Measurements from ENCODE around the gene SCYGR4. TPM values are rescaled to one million over a fixed set of nuclear protein-coding genes. Genes with fewer than 3 reads are reported as not detected.

Gene SCYGR4
- total and polyA plus RNA-seq, 10 of the 15 experiments (the other 5 are each of a cell fraction or from before 2014, with no cell fraction given), result 0.11 TPM; not detected in 9

DNA sequence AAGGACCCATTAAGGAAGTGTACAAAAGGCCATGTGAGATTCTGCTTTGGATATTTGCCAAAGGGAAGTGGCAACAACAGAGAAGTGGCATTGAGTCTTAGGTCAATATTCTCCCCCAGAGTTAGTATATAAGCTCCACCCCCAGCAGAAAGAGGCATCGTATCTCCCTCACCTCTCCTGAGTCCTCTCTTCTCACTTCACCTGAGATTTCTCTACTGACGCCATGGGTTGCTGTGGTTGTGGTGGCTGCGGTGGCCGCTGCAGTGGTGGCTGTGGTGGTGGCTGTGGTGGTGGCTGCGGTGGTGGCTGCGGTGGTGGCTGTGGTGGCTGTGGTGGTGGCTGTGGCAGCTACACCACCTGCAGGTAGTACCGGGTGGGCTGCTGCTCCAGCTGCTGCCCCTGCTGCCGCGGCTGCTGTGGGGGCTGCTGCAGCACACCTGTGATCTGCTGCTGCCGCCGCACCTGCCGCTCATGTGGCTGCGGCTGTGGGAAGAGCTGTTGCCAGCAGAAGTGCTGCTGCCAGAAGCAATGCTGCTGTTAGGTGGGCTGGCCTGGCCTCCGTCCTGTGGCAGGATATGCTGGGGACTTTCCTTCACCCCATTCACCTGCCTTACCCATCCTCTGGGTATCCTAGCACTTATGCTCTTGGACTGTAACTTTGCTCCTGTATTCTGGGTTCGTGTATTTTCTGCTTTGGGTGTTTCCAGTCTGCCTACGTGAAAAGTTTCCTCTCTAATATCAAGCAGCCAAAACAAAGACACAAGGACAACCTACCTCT is 8.5 kb upstream of the SCYGR4 start (continued):
- TF ChIP-seq, protein P1, sequence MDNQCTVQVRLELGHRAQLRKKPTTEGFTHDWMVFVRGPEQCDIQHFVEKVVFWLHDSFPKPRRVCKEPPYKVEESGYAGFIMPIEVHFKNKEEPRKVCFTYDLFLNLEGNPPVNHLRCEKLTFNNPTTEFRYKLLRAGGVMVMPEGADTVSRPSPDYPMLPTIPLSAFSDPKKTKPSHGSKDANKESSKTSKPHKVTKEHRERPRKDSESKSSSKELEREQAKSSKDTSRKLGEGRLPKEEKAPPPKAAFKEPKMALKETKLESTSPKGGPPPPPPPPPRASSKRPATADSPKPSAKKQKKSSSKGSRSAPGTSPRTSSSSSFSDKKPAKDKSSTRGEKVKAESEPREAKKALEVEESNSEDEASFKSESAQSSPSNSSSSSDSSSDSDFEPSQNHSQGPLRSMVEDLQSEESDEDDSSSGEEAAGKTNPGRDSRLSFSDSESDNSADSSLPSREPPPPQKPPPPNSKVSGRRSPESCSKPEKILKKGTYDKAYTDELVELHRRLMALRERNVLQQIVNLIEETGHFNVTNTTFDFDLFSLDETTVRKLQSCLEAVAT (IDR thresholded peaks at IDR 0.05), result peak; percentile 98
- TF ChIP-seq ATF7 (IDR thresholded peaks at IDR 0.05; ENCODE audit: low read depth) (0 out of 2 replicates have a peak, but pooled peaks have one; percentile 17), SMAD5 (IDR thresholded peaks at IDR 0.05; ENCODE audit: low read depth) (no peak), GATAD2B (conservative IDR thresholded peaks at IDR 0.05; ENCODE audit: low read depth) (peak; percentile 85), CREM (IDR thresholded peaks at IDR 0.05; ENCODE audit: low read depth) (no peak), SREBF1 (IDR thresholded peaks at IDR 0.05; ENCODE audit: low read length) (no peak), TBL1XR1 (IDR thresholded peaks at IDR 0.05; ENCODE audit: low read depth, low read length) (no peak), MEF2B (IDR thresholded peaks at IDR 0.05; ENCODE audit: partially characterized antibody, poor library complexity, severe bottlenecking) (peak; percentile 21), EGR1 (IDR thresholded peaks at IDR 0.05; ENCODE audit: borderline replicate concordance in 1 of 2, low read depth in 2 of 2, low read length in 2 of 2) (0 out of 3 replicates have a peak, but pooled peaks of 1 of the 2 experiments have one; percentile 10), RELA (IDR thresholded peaks at IDR 0.05; ENCODE audit: borderline replicate concordance, partially characterized antibody) (no peak), RFX5 (IDR thresholded peaks at IDR 0.05; ENCODE audit: low read depth, low read length) (no peak), ZSCAN29 (IDR thresholded peaks at IDR 0.05) (no peak), MTA2 (IDR thresholded peaks at IDR 0.05; ENCODE audit: low read depth) (peak; percentile 67), SMC3 (IDR thresholded peaks at IDR 0.05; ENCODE audit: borderline replicate concordance, low read length) (no peak), ZNF207 (IDR thresholded peaks at IDR 0.05; ENCODE audit: borderline replicate concordance) (no peak), KLF5 (IDR thresholded peaks at IDR 0.05; ENCODE audit: partially characterized antibody) (no peak), KDM1A (IDR thresholded peaks at IDR 0.05; ENCODE audit: borderline replicate concordance) (no peak), ZNF24 (IDR thresholded peaks at IDR 0.05) (no peak), IKZF1 (conservative IDR thresholded peaks at IDR 0.05) (peak; percentile 74; the same call in 1 of the 2 replicates), DPF2 (IDR thresholded peaks at IDR 0.05) (peak; percentile 81), CBX3 (IDR thresholded peaks at IDR 0.05; ENCODE audit: borderline replicate concordance, low read depth) (no peak), TCF3 (IDR thresholded peaks at IDR 0.05; ENCODE audit: borderline replicate concordance, insufficient read depth, low read depth, low read length) (peak; percentile 92)
- TF ChIP-seq, protein P2, sequence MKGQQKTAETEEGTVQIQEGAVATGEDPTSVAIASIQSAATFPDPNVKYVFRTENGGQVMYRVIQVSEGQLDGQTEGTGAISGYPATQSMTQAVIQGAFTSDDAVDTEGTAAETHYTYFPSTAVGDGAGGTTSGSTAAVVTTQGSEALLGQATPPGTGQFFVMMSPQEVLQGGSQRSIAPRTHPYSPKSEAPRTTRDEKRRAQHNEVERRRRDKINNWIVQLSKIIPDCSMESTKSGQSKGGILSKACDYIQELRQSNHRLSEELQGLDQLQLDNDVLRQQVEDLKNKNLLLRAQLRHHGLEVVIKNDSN (IDR thresholded peaks at IDR 0.05; ENCODE audit: borderline replicate concordance, extremely low read length, insufficient read depth, low read depth, low read length), result no peak
- TF ChIP-seq, protein P3, sequence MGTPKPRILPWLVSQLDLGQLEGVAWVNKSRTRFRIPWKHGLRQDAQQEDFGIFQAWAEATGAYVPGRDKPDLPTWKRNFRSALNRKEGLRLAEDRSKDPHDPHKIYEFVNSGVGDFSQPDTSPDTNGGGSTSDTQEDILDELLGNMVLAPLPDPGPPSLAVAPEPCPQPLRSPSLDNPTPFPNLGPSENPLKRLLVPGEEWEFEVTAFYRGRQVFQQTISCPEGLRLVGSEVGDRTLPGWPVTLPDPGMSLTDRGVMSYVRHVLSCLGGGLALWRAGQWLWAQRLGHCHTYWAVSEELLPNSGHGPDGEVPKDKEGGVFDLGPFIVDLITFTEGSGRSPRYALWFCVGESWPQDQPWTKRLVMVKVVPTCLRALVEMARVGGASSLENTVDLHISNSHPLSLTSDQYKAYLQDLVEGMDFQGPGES (IDR thresholded peaks at IDR 0.05), result no peak
- TF ChIP-seq, protein P4, sequence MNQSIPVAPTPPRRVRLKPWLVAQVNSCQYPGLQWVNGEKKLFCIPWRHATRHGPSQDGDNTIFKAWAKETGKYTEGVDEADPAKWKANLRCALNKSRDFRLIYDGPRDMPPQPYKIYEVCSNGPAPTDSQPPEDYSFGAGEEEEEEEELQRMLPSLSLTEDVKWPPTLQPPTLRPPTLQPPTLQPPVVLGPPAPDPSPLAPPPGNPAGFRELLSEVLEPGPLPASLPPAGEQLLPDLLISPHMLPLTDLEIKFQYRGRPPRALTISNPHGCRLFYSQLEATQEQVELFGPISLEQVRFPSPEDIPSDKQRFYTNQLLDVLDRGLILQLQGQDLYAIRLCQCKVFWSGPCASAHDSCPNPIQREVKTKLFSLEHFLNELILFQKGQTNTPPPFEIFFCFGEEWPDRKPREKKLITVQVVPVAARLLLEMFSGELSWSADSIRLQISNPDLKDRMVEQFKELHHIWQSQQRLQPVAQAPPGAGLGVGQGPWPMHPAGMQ (IDR thresholded peaks at IDR 0.05; ENCODE audit: borderline replicate concordance), result peak; percentile 92

All from GM12878 (cell line).